ENCODE results near the gene KCNK18.

The KCNK18 gene

GRCh38 chr10:117255835-117256460, 58.7 kb downstream of the KCNK18 start:
- H3K27ac ChIP-seq: no peak overlapping the region
- no peak for TF ChIP-seq ZFX (IDR thresholded peaks at IDR 0.05)
- TF ChIP-seq, protein P1, sequence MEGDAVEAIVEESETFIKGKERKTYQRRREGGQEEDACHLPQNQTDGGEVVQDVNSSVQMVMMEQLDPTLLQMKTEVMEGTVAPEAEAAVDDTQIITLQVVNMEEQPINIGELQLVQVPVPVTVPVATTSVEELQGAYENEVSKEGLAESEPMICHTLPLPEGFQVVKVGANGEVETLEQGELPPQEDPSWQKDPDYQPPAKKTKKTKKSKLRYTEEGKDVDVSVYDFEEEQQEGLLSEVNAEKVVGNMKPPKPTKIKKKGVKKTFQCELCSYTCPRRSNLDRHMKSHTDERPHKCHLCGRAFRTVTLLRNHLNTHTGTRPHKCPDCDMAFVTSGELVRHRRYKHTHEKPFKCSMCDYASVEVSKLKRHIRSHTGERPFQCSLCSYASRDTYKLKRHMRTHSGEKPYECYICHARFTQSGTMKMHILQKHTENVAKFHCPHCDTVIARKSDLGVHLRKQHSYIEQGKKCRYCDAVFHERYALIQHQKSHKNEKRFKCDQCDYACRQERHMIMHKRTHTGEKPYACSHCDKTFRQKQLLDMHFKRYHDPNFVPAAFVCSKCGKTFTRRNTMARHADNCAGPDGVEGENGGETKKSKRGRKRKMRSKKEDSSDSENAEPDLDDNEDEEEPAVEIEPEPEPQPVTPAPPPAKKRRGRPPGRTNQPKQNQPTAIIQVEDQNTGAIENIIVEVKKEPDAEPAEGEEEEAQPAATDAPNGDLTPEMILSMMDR (conservative IDR thresholded peaks at IDR 0.05): no peak

DNA sequence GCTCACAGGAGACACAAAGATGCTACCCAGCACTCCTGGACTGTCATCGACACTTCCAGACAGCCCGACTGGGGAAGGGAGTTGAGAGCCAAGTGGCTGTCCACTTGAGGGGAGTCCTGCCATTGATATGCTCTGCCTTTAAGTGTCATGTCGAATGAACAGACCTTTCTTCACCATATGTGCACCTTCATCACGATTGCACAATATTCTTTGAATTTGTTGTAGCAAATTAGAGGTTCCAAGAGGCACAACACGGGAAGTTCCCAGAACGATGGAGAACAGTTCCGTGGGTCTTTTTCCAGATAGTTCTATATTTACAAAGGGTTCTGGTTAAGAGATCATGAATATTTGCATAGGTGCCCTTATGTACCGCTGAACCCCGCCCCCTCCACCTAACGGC, 59.6 kb downstream of the KCNK18 start:
- H3K27ac ChIP-seq: no peak overlapping the region
- TF ChIP-seq ZFX (IDR thresholded peaks at IDR 0.05): no peak
- TF ChIP-seq, protein P1 (conservative IDR thresholded peaks at IDR 0.05): no peak

- no peak for TF ChIP-seq ZFX (IDR thresholded peaks at IDR 0.05)
- TF ChIP-seq, protein P1 (conservative IDR thresholded peaks at IDR 0.05): no peak
- no peak overlapping the region for H3K27ac ChIP-seq
Observed at GRCh38 chr10:117257721-117258120, 60.4 kb downstream of the KCNK18 start.

DNA sequence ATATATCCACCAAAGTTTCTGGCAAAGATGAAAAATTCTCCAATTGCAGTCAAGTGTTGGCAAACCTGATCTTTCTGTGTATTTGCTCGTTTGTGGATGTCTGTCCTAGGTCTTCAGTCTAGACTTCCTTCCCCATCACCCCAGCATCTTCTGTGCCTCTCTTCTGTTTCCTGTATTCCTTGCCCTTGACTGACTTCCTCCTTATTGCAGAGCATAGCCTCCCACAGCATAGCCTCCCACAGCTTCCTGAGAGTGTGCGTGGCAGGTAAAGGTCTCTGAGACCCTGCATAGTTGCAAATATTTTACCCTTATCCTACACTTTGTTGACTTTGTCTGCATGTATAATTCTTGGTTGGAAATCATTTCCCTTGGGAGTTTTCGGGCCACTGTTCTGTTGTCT, 62.0 kb downstream of the KCNK18 start:
- TF ChIP-seq, protein P1 (conservative IDR thresholded peaks at IDR 0.05): no peak
- no peak for TF ChIP-seq ZFX (IDR thresholded peaks at IDR 0.05)
- no peak overlapping the region for H3K27ac ChIP-seq

All from C4-2B (cell line).